Osteoblast (primary cell): ENCODE data around the gene CHD9. TPM values are rescaled to one million over a fixed set of nuclear protein-coding genes. Genes with fewer than 3 reads are reported as not detected.
"Not testable (repeated sequence)": the region's sequence is repeated elsewhere in the genome, so short reads cannot be mapped to it uniquely, and the experiment has no call there.

Source experiments
- DNase-seq: peaks from one replicate; pipeline ENCODE4 v3.0.0; 2011; ENCODE audit warnings: low spot score, mixed read lengths; ENCODE audit not compliant: insufficient read length; ENCODE audit errors: missing footprints
- H2AFZ ChIP-seq: 2 replicates; pipeline ENCODE4 v1.6.0; 2011; ENCODE audit warnings: mild to moderate bottlenecking, low read length
- H3K27ac ChIP-seq: 2 replicates; pipeline ENCODE4 v1.5.1; 2011; ENCODE audit warnings: mild to moderate bottlenecking, low read depth, low read length, moderate library complexity
- H3K27me3 ChIP-seq: 2 replicates; pipeline ENCODE4 v1.6.0; 2012; ENCODE audit warnings: mild to moderate bottlenecking, control low read depth, inconsistent platforms, low read length, moderate library complexity; ENCODE audit not compliant: insufficient read depth
- H3K36me3 ChIP-seq: 2 replicates; pipeline ENCODE4 v1.5.1; 2011; ENCODE audit warnings: mild to moderate bottlenecking, low read length, control low read depth, moderate library complexity; ENCODE audit not compliant: insufficient read depth
- H3K4me1 ChIP-seq: 2 replicates; pipeline ENCODE4 v1.5.1; 2011; ENCODE audit warnings: mild to moderate bottlenecking, low read length, control low read depth, moderate library complexity; ENCODE audit not compliant: insufficient read depth
- H3K4me2 ChIP-seq: 2 replicates; pipeline ENCODE4 v1.6.0; 2011; ENCODE audit warnings: mild to moderate bottlenecking, low read length; ENCODE audit not compliant: insufficient read depth
- H3K4me3 ChIP-seq: fragments of 200-600 bp; sonication (generic); 3 replicates; pipeline ENCODE4 v1.5.1; 2012; ENCODE audit warnings: mild to moderate bottlenecking, low read length, inconsistent platforms; ENCODE audit not compliant: insufficient read depth
- H3K79me2 ChIP-seq: 2 replicates; pipeline ENCODE4 v1.6.0; 2012; ENCODE audit warnings: mild to moderate bottlenecking, low read length, control low read depth, inconsistent platforms; ENCODE audit not compliant: insufficient read depth
- H3K9me3 ChIP-seq: 2 replicates; pipeline ENCODE4 v1.5.1; 2011; ENCODE audit warnings: low read depth, low read length, control low read depth
- H4K20me1 ChIP-seq: 2 replicates; pipeline ENCODE4 v1.6.0; 2012; ENCODE audit warnings: mild to moderate bottlenecking, low read length, control low read depth; ENCODE audit not compliant: insufficient read depth
- CTCF ChIP-seq: IDR thresholded peaks from 2 replicates; pipeline ENCODE4 v1.5.1; 2011; ENCODE audit warnings: mild to moderate bottlenecking, low read depth, low read length, moderate library complexity; ENCODE audit errors: extremely low read depth
- total RNA-seq: library from RNA; depleted of rRNA; stranded (reverse); fragments of >200 nt; gene quantifications from 2 replicates; pipeline ENCODE4 v1.2.3, GENCODE V29; 2012

CHD9 gene
- total RNA-seq, 1 donor = 83.6 TPM

DNA sequence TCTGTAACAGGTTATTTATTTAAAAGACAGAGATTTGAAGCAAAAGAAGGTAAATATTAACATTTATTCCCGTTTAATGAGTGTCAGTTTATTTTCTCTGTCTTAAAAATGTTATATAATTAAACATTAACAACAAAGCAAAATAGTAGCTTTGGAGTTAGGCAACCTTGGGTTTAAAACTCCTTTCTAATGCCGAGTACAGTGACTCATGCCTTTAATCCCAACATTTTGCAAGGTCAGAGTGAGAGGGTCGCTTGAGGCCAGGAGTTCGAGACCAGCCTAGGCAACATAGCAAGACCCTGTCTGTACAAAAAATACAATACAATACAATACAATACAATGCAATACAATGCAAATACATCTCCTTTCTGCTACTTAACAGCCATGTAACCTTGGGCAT is 128.7 kb downstream of the CHD9 start:
- Histone ChIP-seq H2AFZ (no peak overlapping the region), H3K27me3 (no peaks in the 10 kb centered on the region), H3K9me3 (peaks cover 3% of the 10 kb centered on the region), H3K79me2 (peaks cover 68% of the 10 kb centered on the region), H4K20me1 (peaks cover 3% of the 10 kb centered on the region), H3K4me3 (no peak overlapping the region), H3K36me3 (peaks cover 24% of the 10 kb centered on the region), H3K4me1 (no peaks in the 10 kb centered on the region), H3K4me2 (no peak overlapping the region), H3K27ac (no peak overlapping the region)
- DNase-seq = no peak
- TF ChIP-seq CTCF = no peak

- H4K20me1 ChIP-seq = not testable (repeated sequence)
These were observed 130.9 kb downstream of the CHD9 start for GRCh38 chr16:53185741-53186140.

DNA sequence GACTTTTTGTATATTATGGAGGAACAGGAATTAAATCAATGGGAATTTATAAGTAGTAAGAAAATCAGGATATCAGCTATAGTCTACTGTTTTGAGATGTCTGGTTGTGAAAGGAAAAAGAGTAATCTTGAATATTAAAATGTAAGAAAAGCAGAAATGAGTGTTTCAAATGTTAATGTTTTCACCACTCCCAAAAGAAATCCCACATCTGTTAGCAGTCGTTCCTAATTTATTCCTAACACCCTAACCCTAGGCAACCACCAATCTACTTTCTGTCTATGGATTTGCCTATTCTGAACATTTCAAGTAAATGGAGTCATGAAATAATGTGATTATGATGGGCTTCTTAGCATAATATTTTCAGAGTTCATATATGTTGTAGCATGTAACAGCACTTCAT is 133.0 kb downstream of the CHD9 start:
- H4K20me1 ChIP-seq = peaks cover 3% of the 10 kb centered on the region
- H3K9me3 ChIP-seq = peaks cover 3% of the 10 kb centered on the region
- H3K27me3 ChIP-seq = no peaks in the 10 kb centered on the region
- H3K79me2 ChIP-seq = peaks cover 79% of the 10 kb centered on the region
- H2AFZ ChIP-seq = no peak overlapping the region
- no peak for DNase-seq
- H3K4me3 ChIP-seq = no peak overlapping the region
- no peaks in the 10 kb centered on the region for H3K4me1 ChIP-seq
- H3K27ac ChIP-seq = no peak overlapping the region
- no peak for TF ChIP-seq CTCF
- peaks cover 24% of the 10 kb centered on the region for H3K36me3 ChIP-seq
- H3K4me2 ChIP-seq = no peak overlapping the region

More at GRCh38 chr16:53185741-53186140, 130.9 kb downstream of the CHD9 start:
- not testable (repeated sequence) for H3K27ac ChIP-seq, H3K27me3 ChIP-seq, H3K9me3 ChIP-seq, H3K4me2 ChIP-seq, DNase-seq, H3K4me3 ChIP-seq, H3K4me1 ChIP-seq, H2AFZ ChIP-seq
- H3K79me2 ChIP-seq = peaks cover 74% of the 10 kb centered on the region
- H3K36me3 ChIP-seq = peaks cover 24% of the 10 kb centered on the region

DNA sequence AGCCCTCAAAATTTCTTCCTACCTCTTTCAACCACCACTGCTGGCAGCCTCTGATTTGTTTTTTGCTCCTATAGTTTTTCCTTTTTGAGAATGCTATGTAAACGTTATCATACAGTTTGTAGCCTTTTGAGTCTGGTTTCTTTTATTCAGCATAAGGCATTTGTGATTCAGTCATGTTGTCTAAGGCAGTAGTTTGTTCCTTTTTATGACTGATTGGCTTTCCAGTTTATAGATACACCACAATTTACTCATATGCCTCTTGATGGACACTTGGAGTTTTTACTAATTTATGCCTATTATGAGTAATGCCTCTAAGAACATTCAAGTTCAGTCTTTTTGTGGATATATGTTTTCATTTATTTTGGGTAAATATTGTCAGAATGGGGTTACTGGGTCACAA is 136.6 kb downstream of the CHD9 start:
- DNase-seq = no peak
- Histone ChIP-seq H3K27ac (no peak overlapping the region), H2AFZ (no peak overlapping the region), H3K27me3 (no peaks in the 10 kb centered on the region), H3K4me3 (no peak overlapping the region), H4K20me1 (no peaks in the 10 kb centered on the region), H3K36me3 (peaks cover 4% of the 10 kb centered on the region), H3K4me1 (no peaks in the 10 kb centered on the region), H3K4me2 (no peak overlapping the region), H3K79me2 (peaks cover 75% of the 10 kb centered on the region), H3K9me3 (no peaks in the 10 kb centered on the region)
- TF ChIP-seq CTCF = no peak
